Measurements from ENCODE around the gene P2RX3. TPM values are rescaled to one million over a fixed set of nuclear protein-coding genes. Genes with fewer than 3 reads are reported as not detected.
A peak's percentile ranks its signal among the peaks of the same experiment; 100 is the strongest.

The P2RX3 gene
- total RNA-seq, 1 donor from 2014 or later, result not detected

DNA sequence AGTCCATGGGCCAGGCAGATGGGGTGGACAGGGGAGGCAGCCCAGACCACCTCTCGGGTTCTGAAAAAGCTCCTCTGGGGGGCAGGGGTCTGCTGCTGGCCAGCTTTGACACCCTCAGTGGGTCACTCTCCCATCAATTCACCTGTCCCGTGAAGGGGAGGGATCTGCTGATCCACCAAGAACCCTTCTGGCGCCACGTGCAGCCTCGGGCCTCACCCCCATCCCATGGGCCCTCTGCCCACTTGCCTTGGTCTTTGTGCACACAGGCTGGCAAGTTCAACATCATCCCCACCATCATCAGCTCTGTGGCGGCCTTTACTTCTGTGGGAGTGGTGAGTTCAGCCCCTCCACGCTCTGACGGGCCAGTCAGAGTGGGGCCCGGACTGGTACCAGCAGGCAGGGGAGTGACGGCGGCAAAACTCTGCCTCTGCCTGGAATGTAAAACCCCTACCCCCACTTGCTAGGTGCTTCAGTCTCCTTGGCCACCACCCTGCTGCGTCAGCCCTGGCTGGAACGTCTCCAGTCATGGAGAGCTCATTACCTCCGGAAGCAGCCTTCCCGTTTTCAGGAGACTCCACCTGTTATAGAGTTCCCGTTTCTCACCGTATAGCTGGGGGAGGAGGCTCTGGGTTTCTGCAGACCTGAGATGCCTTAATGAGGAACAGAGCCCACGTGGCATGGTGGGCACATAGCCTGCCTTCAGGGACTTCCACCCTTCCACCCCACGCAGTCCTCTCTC lies 30.1 kb downstream of the P2RX3 start:
- no peaks in the 10 kb centered on the region for H3K4me1 Mint-ChIP-seq (ENCODE audit: low read depth, unreplicated experiment)
- H3K4me3 ChIP-seq (ENCODE audit: insufficient read depth, low read depth, low read length), result no peak overlapping the region
- H3K79me2 ChIP-seq (ENCODE audit: insufficient read depth, low read length), result no peaks in the 10 kb centered on the region
- H3K27me3 ChIP-seq (ENCODE audit: insufficient read depth, low read length), result peaks cover 13% of the 10 kb centered on the region
- no peak for DNase-seq (ENCODE audit: low read depth)
- no peak for FAIRE-seq
- no peak overlapping the region for H3K4me2 ChIP-seq (ENCODE audit: low read length)
- H3K36me3 ChIP-seq (ENCODE audit: insufficient read depth, low read length), result no peaks in the 10 kb centered on the region
- H3K27me3 Mint-ChIP-seq (ENCODE audit: low read depth, unreplicated experiment), result peaks cover 38% of the 10 kb centered on the region
- no peak overlapping the region for H3K27ac Mint-ChIP-seq (ENCODE audit: unreplicated experiment)
- no peak overlapping the region for H3K27ac ChIP-seq (ENCODE audit: low read depth, low read length)
- H3K9me3 ChIP-seq (ENCODE audit: insufficient read depth, low read depth, low read length), result no peaks in the 10 kb centered on the region
- H3K9me3 Mint-ChIP-seq (ENCODE audit: unreplicated experiment), result peaks cover 7% of the 10 kb centered on the region
- H3K9ac ChIP-seq (ENCODE audit: low read length), result no peak overlapping the region
- H4K20me1 ChIP-seq (ENCODE audit: insufficient read depth, low read length), result no peaks in the 10 kb centered on the region
- H3K4me3 Mint-ChIP-seq (ENCODE audit: unreplicated experiment), result no peak overlapping the region
- no peaks in the 10 kb centered on the region for H3K36me3 Mint-ChIP-seq (ENCODE audit: low read depth, unreplicated experiment)
- H3K4me1 ChIP-seq (ENCODE audit: insufficient read depth, low read length), result peaks cover 4% of the 10 kb centered on the region
- TF ChIP-seq, protein P1, sequence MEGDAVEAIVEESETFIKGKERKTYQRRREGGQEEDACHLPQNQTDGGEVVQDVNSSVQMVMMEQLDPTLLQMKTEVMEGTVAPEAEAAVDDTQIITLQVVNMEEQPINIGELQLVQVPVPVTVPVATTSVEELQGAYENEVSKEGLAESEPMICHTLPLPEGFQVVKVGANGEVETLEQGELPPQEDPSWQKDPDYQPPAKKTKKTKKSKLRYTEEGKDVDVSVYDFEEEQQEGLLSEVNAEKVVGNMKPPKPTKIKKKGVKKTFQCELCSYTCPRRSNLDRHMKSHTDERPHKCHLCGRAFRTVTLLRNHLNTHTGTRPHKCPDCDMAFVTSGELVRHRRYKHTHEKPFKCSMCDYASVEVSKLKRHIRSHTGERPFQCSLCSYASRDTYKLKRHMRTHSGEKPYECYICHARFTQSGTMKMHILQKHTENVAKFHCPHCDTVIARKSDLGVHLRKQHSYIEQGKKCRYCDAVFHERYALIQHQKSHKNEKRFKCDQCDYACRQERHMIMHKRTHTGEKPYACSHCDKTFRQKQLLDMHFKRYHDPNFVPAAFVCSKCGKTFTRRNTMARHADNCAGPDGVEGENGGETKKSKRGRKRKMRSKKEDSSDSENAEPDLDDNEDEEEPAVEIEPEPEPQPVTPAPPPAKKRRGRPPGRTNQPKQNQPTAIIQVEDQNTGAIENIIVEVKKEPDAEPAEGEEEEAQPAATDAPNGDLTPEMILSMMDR (IDR thresholded peaks at IDR 0.05; ENCODE audit: insufficient read depth, low read depth, low read length), result no peak
- TF ChIP-seq EZH2 (IDR thresholded peaks at IDR 0.05; ENCODE audit: insufficient read depth, low read length), result no peak
- H2AFZ ChIP-seq (ENCODE audit: low read depth, low read length), result no peak overlapping the region

DNA sequence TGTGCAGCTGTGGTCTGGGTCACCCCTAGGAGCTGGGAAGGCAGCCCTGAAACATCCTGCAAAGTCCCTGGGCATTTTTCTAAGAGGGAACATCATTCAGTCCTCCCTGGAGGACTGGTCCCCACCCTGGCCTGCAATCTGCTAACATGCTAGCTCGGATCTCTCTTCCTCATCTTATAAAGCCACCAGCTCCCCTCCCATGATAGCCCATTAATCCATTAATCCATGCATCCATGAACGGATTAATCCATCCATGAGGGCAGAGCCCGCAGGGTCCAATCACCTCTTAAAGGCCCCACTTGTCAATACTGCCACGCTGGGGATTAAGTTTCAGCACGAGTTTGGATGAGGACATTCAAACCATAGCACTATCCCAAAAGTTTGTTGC lies 30.7 kb downstream of the P2RX3 start:
- Histone ChIP-seq H3K4me2 (ENCODE audit: low read length) (no peak overlapping the region), H3K9ac (ENCODE audit: low read length) (no peak overlapping the region), H3K27me3 (ENCODE audit: insufficient read depth, low read length) (peaks cover 13% of the 10 kb centered on the region), H4K20me1 (ENCODE audit: insufficient read depth, low read length) (no peaks in the 10 kb centered on the region), H3K4me3 (ENCODE audit: insufficient read depth, low read depth, low read length) (no peak overlapping the region), H3K27ac (ENCODE audit: low read depth, low read length) (no peak overlapping the region), H3K36me3 (ENCODE audit: insufficient read depth, low read length) (no peaks in the 10 kb centered on the region), H3K79me2 (ENCODE audit: insufficient read depth, low read length) (no peaks in the 10 kb centered on the region), H2AFZ (ENCODE audit: low read depth, low read length) (no peak overlapping the region), H3K4me1 (ENCODE audit: insufficient read depth, low read length) (peaks cover 4% of the 10 kb centered on the region), H3K9me3 (ENCODE audit: insufficient read depth, low read depth, low read length) (no peaks in the 10 kb centered on the region)
- no peak for TF ChIP-seq EZH2 (IDR thresholded peaks at IDR 0.05; ENCODE audit: insufficient read depth, low read length)
- TF ChIP-seq, protein P1 (IDR thresholded peaks at IDR 0.05; ENCODE audit: insufficient read depth, low read depth, low read length), result no peak
- no peaks in the 10 kb centered on the region for H3K4me1 Mint-ChIP-seq (ENCODE audit: low read depth, unreplicated experiment)
- no peak for DNase-seq (ENCODE audit: low read depth)
- peaks cover 34% of the 10 kb centered on the region for H3K27me3 Mint-ChIP-seq (ENCODE audit: low read depth, unreplicated experiment)
- H3K9me3 Mint-ChIP-seq (ENCODE audit: unreplicated experiment), result peaks cover 4% of the 10 kb centered on the region
- no peaks in the 10 kb centered on the region for H3K36me3 Mint-ChIP-seq (ENCODE audit: low read depth, unreplicated experiment)
- no peak overlapping the region for H3K27ac Mint-ChIP-seq (ENCODE audit: unreplicated experiment)
- no peak overlapping the region for H3K4me3 Mint-ChIP-seq (ENCODE audit: unreplicated experiment)
- FAIRE-seq, result no peak

DNA sequence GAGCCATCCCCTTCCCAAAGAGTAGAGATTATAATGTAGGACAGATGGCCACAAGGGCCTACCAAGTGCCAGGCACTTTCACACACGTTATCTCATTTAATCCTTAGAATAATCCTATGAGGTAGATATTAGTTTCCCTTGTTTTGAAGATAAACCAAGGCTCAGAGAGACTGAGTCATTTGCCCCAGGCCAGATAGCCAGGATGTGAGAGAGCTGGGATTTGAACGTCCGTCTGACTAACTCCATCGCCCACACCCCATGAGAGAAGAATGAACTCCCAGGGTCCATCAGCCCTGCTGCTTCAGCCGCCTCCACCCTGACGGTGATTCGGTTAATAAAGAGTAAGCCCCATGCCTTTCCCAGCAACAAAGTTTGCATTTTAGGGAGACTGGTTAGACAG lies 32.1 kb downstream of the P2RX3 start:
- no peak overlapping the region for H3K27ac Mint-ChIP-seq (ENCODE audit: unreplicated experiment)
- Histone ChIP-seq H2AFZ (ENCODE audit: low read depth, low read length) (no peak overlapping the region), H3K9me3 (ENCODE audit: insufficient read depth, low read depth, low read length) (no peaks in the 10 kb centered on the region), H3K4me2 (ENCODE audit: low read length) (no peak overlapping the region), H4K20me1 (ENCODE audit: insufficient read depth, low read length) (no peaks in the 10 kb centered on the region), H3K27me3 (ENCODE audit: insufficient read depth, low read length) (peaks cover 4% of the 10 kb centered on the region), H3K36me3 (ENCODE audit: insufficient read depth, low read length) (no peaks in the 10 kb centered on the region), H3K4me1 (ENCODE audit: insufficient read depth, low read length) (peaks cover 4% of the 10 kb centered on the region), H3K9ac (ENCODE audit: low read length) (no peak overlapping the region), H3K27ac (ENCODE audit: low read depth, low read length) (no peak overlapping the region), H3K4me3 (ENCODE audit: insufficient read depth, low read depth, low read length) (no peak overlapping the region), H3K79me2 (ENCODE audit: insufficient read depth, low read length) (no peaks in the 10 kb centered on the region)
- no peaks in the 10 kb centered on the region for H3K36me3 Mint-ChIP-seq (ENCODE audit: low read depth, unreplicated experiment)
- DNase-seq (ENCODE audit: low read depth), result peak; percentile 5
- peaks cover 1% of the 10 kb centered on the region for H3K9me3 Mint-ChIP-seq (ENCODE audit: unreplicated experiment)
- no peak for FAIRE-seq
- H3K4me1 Mint-ChIP-seq (ENCODE audit: low read depth, unreplicated experiment), result no peaks in the 10 kb centered on the region
- H3K4me3 Mint-ChIP-seq (ENCODE audit: unreplicated experiment), result no peak overlapping the region
- TF ChIP-seq EZH2 (IDR thresholded peaks at IDR 0.05; ENCODE audit: insufficient read depth, low read length), result no peak
- TF ChIP-seq, protein P1 (IDR thresholded peaks at IDR 0.05; ENCODE audit: insufficient read depth, low read depth, low read length), result no peak
- peaks cover 22% of the 10 kb centered on the region for H3K27me3 Mint-ChIP-seq (ENCODE audit: low read depth, unreplicated experiment)

All from astrocyte (in vitro differentiated cells and primary cell).